ENCODE measurements around the gene KRTAP10-11. TPM values are rescaled to one million over a fixed set of nuclear protein-coding genes. Genes with fewer than 3 reads are reported as not detected.

The KRTAP10-11 gene
- total and polyA plus RNA-seq, 2 of the 8 experiments (the other 6 are each of a cell fraction or from before 2014, with no cell fraction given): not detected

DNA sequence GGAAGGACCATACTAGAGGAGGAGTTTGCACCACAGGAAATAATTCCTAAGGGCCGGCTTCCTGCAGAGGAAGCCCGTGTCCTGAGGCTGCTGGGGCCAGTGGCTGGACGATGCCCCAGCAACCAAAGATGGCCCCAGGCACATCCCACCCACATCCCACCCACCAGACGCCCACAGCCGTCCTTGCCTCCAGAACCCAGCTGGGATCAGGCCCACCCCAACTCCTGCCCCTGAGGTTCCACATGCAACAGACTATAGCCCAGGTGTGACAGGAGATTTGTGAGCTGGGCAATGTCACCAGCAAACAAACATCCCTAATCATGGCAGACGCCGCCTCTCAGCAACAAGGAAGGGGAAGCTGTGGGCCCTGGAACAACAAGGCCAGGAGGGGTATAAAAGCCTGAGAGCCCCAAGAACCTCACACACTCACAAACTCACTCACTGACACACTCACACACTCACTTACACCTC is 19.5 kb upstream of the KRTAP10-11 start, which contains the start of gene KRTAP10-9 (continued):
- TF ChIP-seq CTCF (IDR thresholded peaks at IDR 0.05; ENCODE audit: control extremely low read depth in 1 of 3, insufficient read depth in 1 of 3, low read depth in 1 of 3, low read length in 3 of 3): no peak
- no peak for TF ChIP-seq TBP (IDR thresholded peaks at IDR 0.05; ENCODE audit: low read depth, low read length)
- TF ChIP-seq TEAD4 (IDR thresholded peaks at IDR 0.05; ENCODE audit: low read depth, low read length): no peak
- TF ChIP-seq SUZ12 (IDR thresholded peaks at IDR 0.05; ENCODE audit: low read length): no peak
- no peak for TF ChIP-seq BCL11A (IDR thresholded peaks at IDR 0.05; ENCODE audit: low read depth in 2 of 2, low read length in 2 of 2)
- TF ChIP-seq JUN (IDR thresholded peaks at IDR 0.05; ENCODE audit: low read depth, low read length): no peak
- no peak for TF ChIP-seq CHD1 (IDR thresholded peaks at IDR 0.05; ENCODE audit: low read depth, low read length)
